Activated naive CD4-positive, alpha-beta T cell treated with Interleukin-2 at 50 U/mL for 16 hours (primary cell): ENCODE results near the gene MAZ.

Source experiments
- DNase-seq: peaks from one replicate; pipeline ENCODE4 v3.0.0-alpha.2; 2020

Gene MAZ

DNA sequence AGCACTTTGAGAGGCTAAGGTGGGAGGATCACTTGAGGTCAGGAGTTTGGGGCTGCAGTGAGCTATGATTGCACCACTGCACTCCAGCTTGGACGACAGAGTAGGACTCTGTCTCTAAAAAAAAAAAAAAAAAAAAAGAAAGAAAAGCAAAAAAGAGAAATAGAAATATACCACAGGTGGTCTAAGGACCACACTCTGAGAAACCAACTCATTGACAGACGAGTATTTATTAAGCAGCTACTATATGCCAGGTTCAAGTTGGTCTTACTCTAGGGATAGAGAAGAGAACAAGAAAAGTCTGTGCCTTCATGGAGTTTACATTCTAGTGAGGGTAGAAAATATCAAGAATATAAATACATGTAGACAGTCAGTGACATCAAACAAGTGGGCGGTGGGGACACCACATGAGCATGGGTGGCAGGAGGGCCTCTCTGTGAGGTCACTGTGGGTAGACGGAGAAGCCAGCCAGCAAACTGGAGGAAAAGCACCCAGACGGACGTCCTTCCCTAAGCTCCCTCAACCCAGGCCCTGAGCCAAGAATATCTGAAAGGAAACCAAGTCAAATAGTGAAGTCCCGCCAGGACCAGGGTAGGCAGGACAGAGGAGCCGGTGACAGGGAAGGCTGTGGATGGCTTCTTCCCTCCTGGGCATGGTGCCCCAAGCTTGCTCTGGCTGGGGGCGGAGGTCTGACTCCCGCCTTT lies 52.0 kb downstream of the MAZ start:
- DNase-seq, result no peak

DNA sequence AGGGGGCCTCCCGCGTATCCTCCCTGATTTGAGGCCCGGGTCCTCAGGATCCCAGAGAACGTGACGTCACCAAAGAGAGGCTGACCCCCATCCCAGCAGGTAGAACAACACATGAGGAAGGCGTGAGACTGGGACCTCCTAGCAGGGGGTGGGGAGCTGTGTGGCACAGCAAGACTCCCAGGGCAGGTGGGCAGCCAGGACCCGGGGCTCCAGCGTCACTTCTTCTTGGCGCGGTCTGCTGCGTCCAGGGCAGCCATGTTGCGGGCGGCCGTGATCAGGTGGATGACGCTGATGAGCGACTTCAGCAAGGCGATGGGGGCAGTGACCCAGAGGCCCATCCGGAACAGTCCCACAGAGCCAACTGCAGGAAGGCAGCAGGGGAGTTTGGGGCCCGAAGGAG lies 52.6 kb downstream of the MAZ start:
- no peak for DNase-seq

DNA sequence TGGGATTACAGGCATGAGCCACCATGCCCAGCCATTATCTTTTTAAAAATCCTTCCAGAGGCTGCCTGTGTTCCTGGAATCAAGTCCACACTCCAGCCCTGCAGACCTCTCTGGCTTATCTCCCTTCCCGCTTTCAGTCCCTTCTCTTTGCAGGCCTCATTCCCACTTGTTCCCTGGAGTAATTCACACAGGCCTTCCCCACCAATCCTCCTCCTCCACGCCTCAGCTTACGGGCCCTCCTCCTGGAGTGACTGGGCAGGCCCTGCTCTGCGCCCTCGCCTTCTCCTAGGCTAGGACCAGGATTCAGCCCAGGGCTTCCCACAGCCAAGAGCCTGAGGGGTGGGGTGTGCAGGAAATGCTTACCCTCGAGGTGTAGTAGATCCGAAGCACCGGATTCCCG lies 53.9 kb downstream of the MAZ start:
- DNase-seq, result no peak
